Osteoblast (primary cell): ENCODE data around the gene ITIH3. TPM values are rescaled to one million over a fixed set of nuclear protein-coding genes. Genes with fewer than 3 reads are reported as not detected.
A peak's percentile ranks its signal among the peaks of the same experiment; 100 is the strongest.

Source experiments
- DNase-seq: peaks from one replicate; pipeline ENCODE4 v3.0.0; 2011; ENCODE audit warnings: low spot score, mixed read lengths; ENCODE audit not compliant: insufficient read length; ENCODE audit errors: missing footprints
- H2AFZ ChIP-seq: 2 replicates; pipeline ENCODE4 v1.6.0; 2011; ENCODE audit warnings: mild to moderate bottlenecking, low read length
- H3K27ac ChIP-seq: 2 replicates; pipeline ENCODE4 v1.5.1; 2011; ENCODE audit warnings: mild to moderate bottlenecking, low read depth, low read length, moderate library complexity
- H3K27me3 ChIP-seq: 2 replicates; pipeline ENCODE4 v1.6.0; 2012; ENCODE audit warnings: mild to moderate bottlenecking, control low read depth, inconsistent platforms, low read length, moderate library complexity; ENCODE audit not compliant: insufficient read depth
- H3K36me3 ChIP-seq: 2 replicates; pipeline ENCODE4 v1.5.1; 2011; ENCODE audit warnings: mild to moderate bottlenecking, low read length, control low read depth, moderate library complexity; ENCODE audit not compliant: insufficient read depth
- H3K4me1 ChIP-seq: 2 replicates; pipeline ENCODE4 v1.5.1; 2011; ENCODE audit warnings: mild to moderate bottlenecking, low read length, control low read depth, moderate library complexity; ENCODE audit not compliant: insufficient read depth
- H3K4me2 ChIP-seq: 2 replicates; pipeline ENCODE4 v1.6.0; 2011; ENCODE audit warnings: mild to moderate bottlenecking, low read length; ENCODE audit not compliant: insufficient read depth
- H3K4me3 ChIP-seq: fragments of 200-600 bp; sonication (generic); 3 replicates; pipeline ENCODE4 v1.5.1; 2012; ENCODE audit warnings: mild to moderate bottlenecking, low read length, inconsistent platforms; ENCODE audit not compliant: insufficient read depth
- H3K79me2 ChIP-seq: 2 replicates; pipeline ENCODE4 v1.6.0; 2012; ENCODE audit warnings: mild to moderate bottlenecking, low read length, control low read depth, inconsistent platforms; ENCODE audit not compliant: insufficient read depth
- H3K9me3 ChIP-seq: 2 replicates; pipeline ENCODE4 v1.5.1; 2011; ENCODE audit warnings: low read depth, low read length, control low read depth
- H4K20me1 ChIP-seq: 2 replicates; pipeline ENCODE4 v1.6.0; 2012; ENCODE audit warnings: mild to moderate bottlenecking, low read length, control low read depth; ENCODE audit not compliant: insufficient read depth
- CTCF ChIP-seq: IDR thresholded peaks from 2 replicates; pipeline ENCODE4 v1.5.1; 2011; ENCODE audit warnings: mild to moderate bottlenecking, low read depth, low read length, moderate library complexity; ENCODE audit errors: extremely low read depth
- total RNA-seq: library from RNA; depleted of rRNA; stranded (reverse); fragments of >200 nt; gene quantifications from 2 replicates; pipeline ENCODE4 v1.2.3, GENCODE V29; 2012

Gene ITIH3
- total RNA-seq, 1 donor, result under 0.01 TPM

- Histone ChIP-seq H3K4me3 (no peak overlapping the region), H3K4me2 (no peak overlapping the region)
Measured at GRCh38 chr3:52790741-52791140, 3.9 kb upstream of the ITIH3 start.

GRCh38 chr3:52791366-52791765 lies 3.2 kb upstream of the ITIH3 start:
- no peak overlapping the region for H2AFZ ChIP-seq
- H4K20me1 ChIP-seq, result no peaks in the 10 kb centered on the region
- H3K27me3 ChIP-seq, result peaks cover 9% of the 10 kb centered on the region
- no peak for TF ChIP-seq CTCF
- peak; percentile 37 for DNase-seq
- H3K9me3 ChIP-seq, result no peaks in the 10 kb centered on the region
- no peaks in the 10 kb centered on the region for H3K36me3 ChIP-seq
- H3K79me2 ChIP-seq, result no peaks in the 10 kb centered on the region
- no peak overlapping the region for H3K4me2 ChIP-seq
- no peaks in the 10 kb centered on the region for H3K4me1 ChIP-seq
- no peak overlapping the region for H3K27ac ChIP-seq
- no peak overlapping the region for H3K4me3 ChIP-seq

More at GRCh38 chr3:52790741-52791140, 3.9 kb upstream of the ITIH3 start:
- no peak overlapping the region for H3K27ac ChIP-seq
- H3K4me1 ChIP-seq, result no peaks in the 10 kb centered on the region
- no peaks in the 10 kb centered on the region for H3K9me3 ChIP-seq
- DNase-seq, result peak; percentile 44
- H3K79me2 ChIP-seq, result no peaks in the 10 kb centered on the region
- H2AFZ ChIP-seq, result no peak overlapping the region
- no peaks in the 10 kb centered on the region for H3K36me3 ChIP-seq
- no peaks in the 10 kb centered on the region for H4K20me1 ChIP-seq
- peaks cover 11% of the 10 kb centered on the region for H3K27me3 ChIP-seq
- TF ChIP-seq CTCF, result no peak

- peak; percentile 72 for DNase-seq
- Histone ChIP-seq H3K4me3 (no peak overlapping the region), H3K36me3 (no peaks in the 10 kb centered on the region), H2AFZ (no peak overlapping the region), H3K4me2 (no peak overlapping the region), H4K20me1 (no peaks in the 10 kb centered on the region), H3K9me3 (no peaks in the 10 kb centered on the region), H3K27ac (no peak overlapping the region), H3K79me2 (no peaks in the 10 kb centered on the region), H3K27me3 (peaks cover 6% of the 10 kb centered on the region), H3K4me1 (no peaks in the 10 kb centered on the region)
- no peak for TF ChIP-seq CTCF
Measured at GRCh38 chr3:52791928-52792327, 2.7 kb upstream of the ITIH3 start.

- Histone ChIP-seq H3K27me3 (peaks cover 5% of the 10 kb centered on the region), H3K4me3 (no peak overlapping the region), H2AFZ (no peak overlapping the region), H3K9me3 (no peaks in the 10 kb centered on the region), H4K20me1 (no peaks in the 10 kb centered on the region), H3K36me3 (no peaks in the 10 kb centered on the region), H3K4me1 (no peaks in the 10 kb centered on the region), H3K27ac (no peak overlapping the region), H3K79me2 (no peaks in the 10 kb centered on the region), H3K4me2 (no peak overlapping the region)
- DNase-seq, result no peak
- TF ChIP-seq CTCF, result no peak
Measured at GRCh38 chr3:52792413-52792812, 2.2 kb upstream of the ITIH3 start.
